Activated CD4-positive, alpha-beta memory T cell treated with anti-CD3 and anti-CD28 coated beads for 36 hours (primary cell): ENCODE data around the gene CROCC2. TPM values are rescaled to one million over a fixed set of nuclear protein-coding genes. Genes with fewer than 3 reads are reported as not detected.

Experiments used
- CTCF ChIA-PET: fragments of 350-600 bp; sonication (Branson Sonifier 250); formaldehyde crosslinking; loops from one replicate; lab custom pipeline; 2021; ENCODE audit warnings: antibody characterized with exemption, inconsistent platforms; lab: Charles Lee
- POLR2A ChIA-PET: fragments of 350-600 bp; sonication (Branson Sonifier 250); formaldehyde crosslinking; loops from one replicate; lab custom pipeline; 2021; ENCODE audit warnings: antibody characterized with exemption; lab: Charles Lee
- DNase-seq: peaks from one replicate; pipeline ENCODE4 v3.0.0-alpha.2; 2020
- H3K27ac Mint-ChIP-seq: one replicate; pipeline ENCODE4 v1.8.0; 2021; ENCODE audit warnings: mixed read lengths
- H3K27me3 Mint-ChIP-seq: one replicate; pipeline ENCODE4 v1.8.0; 2021; ENCODE audit warnings: mixed read lengths
- H3K36me3 Mint-ChIP-seq: one replicate; pipeline ENCODE4 v1.8.0; 2021; ENCODE audit warnings: mixed read lengths
- H3K4me1 Mint-ChIP-seq: one replicate; pipeline ENCODE4 v1.8.0; 2021; ENCODE audit warnings: low read depth, mixed read lengths
- H3K4me3 Mint-ChIP-seq: one replicate; pipeline ENCODE4 v1.8.0; 2021; ENCODE audit warnings: mild to moderate bottlenecking, mixed read lengths
- H3K9me3 Mint-ChIP-seq: one replicate; pipeline ENCODE4 v1.8.0; 2021; ENCODE audit warnings: mixed read lengths
- intact Hi-C: fragments of 100-400 bp; cut with micrococcal nuclease; formaldehyde crosslinking; loops from one replicate; pipeline ENCODE4 v1.15.1; 2023
- total RNA-seq, 2 experiments: library from RNA; stranded (reverse); gene quantifications; one replicate each; pipeline ENCODE4 v1.2.3, GENCODE V29; 2021

CROCC2 gene
- total RNA-seq, 2 experiments from 2014 or later, result not detected

- ChIA-PET POLR2A (no interaction called here), CTCF (no interaction called here)
- intact Hi-C loops, result no loop called here
- H3K27me3 Mint-ChIP-seq, result peaks cover 7% of the 10 kb centered on the region
- H3K9me3 Mint-ChIP-seq, result no peaks in the 10 kb centered on the region
- H3K36me3 Mint-ChIP-seq, result no peaks in the 10 kb centered on the region
- no peak overlapping the region for H3K27ac Mint-ChIP-seq
- no peak overlapping the region for H3K4me3 Mint-ChIP-seq
- DNase-seq, result no peak
- no peaks in the 10 kb centered on the region for H3K4me1 Mint-ChIP-seq
Measured at GRCh38 chr2:240906911-240907590, 915 bp downstream of the CROCC2 start.

GRCh38 chr2:240909216-240909974, 3.3 kb downstream of the CROCC2 start:
- DNase-seq, result no peak
- H3K27me3 Mint-ChIP-seq, result peaks cover 10% of the 10 kb centered on the region
- ChIA-PET CTCF (no interaction called here), POLR2A (no interaction called here)
- no peaks in the 10 kb centered on the region for H3K9me3 Mint-ChIP-seq
- no peak overlapping the region for H3K27ac Mint-ChIP-seq
- H3K4me1 Mint-ChIP-seq, result no peaks in the 10 kb centered on the region
- H3K4me3 Mint-ChIP-seq, result no peak overlapping the region
- intact Hi-C loops, result no loop called here
- H3K36me3 Mint-ChIP-seq, result no peaks in the 10 kb centered on the region

GRCh38 chr2:240911641-240912265, 5.6 kb downstream of the CROCC2 start:
- H3K4me1 Mint-ChIP-seq, result no peaks in the 10 kb centered on the region
- no peaks in the 10 kb centered on the region for H3K9me3 Mint-ChIP-seq
- peaks cover 16% of the 10 kb centered on the region for H3K27me3 Mint-ChIP-seq
- DNase-seq, result no peak
- ChIA-PET CTCF (no interaction called here), POLR2A (no interaction called here)
- intact Hi-C loops, result loop anchor here (5.0 kb wide), 1 partner anchor 236 kb away; the partner anchor contains the start of gene PASK
- no peaks in the 10 kb centered on the region for H3K36me3 Mint-ChIP-seq
- H3K27ac Mint-ChIP-seq, result no peak overlapping the region
- no peak overlapping the region for H3K4me3 Mint-ChIP-seq

GRCh38 chr2:240912878-240913809, 7.0 kb downstream of the CROCC2 start:
- peaks cover 21% of the 10 kb centered on the region for H3K27me3 Mint-ChIP-seq
- H3K9me3 Mint-ChIP-seq, result no peaks in the 10 kb centered on the region
- no peak for DNase-seq
- H3K27ac Mint-ChIP-seq, result no peak overlapping the region
- H3K4me1 Mint-ChIP-seq, result no peaks in the 10 kb centered on the region
- intact Hi-C loops, result loop anchor here (5.0 kb wide), 1 partner anchor 234 kb away; the partner anchor contains the start of gene PASK
- no peak overlapping the region for H3K4me3 Mint-ChIP-seq
- CTCF ChIA-PET, result interaction anchor here (0.6 to 1.7 kb wide), 2 partner anchors 62 to 707 kb away, joined by 3 to 10 read pairs; no protein-coding TSS in a partner anchor
- H3K36me3 Mint-ChIP-seq, result no peaks in the 10 kb centered on the region
- POLR2A ChIA-PET, result no interaction called here

- H3K36me3 Mint-ChIP-seq, result no peaks in the 10 kb centered on the region
- intact Hi-C loops, result loop anchor here (5.0 kb wide), 1 partner anchor 233 kb away; the partner anchor contains the start of gene PASK
- CTCF ChIA-PET, result interaction anchor here (0.5 to 1.7 kb wide), 18 partner anchors 11 to 707 kb away, joined by 3 to 10 read pairs (median 3); no protein-coding TSS in a partner anchor
- POLR2A ChIA-PET, result no interaction called here
- no peaks in the 10 kb centered on the region for H3K9me3 Mint-ChIP-seq
- no peak overlapping the region for H3K27ac Mint-ChIP-seq
- H3K27me3 Mint-ChIP-seq, result peaks cover 21% of the 10 kb centered on the region
- no peak overlapping the region for H3K4me3 Mint-ChIP-seq
- H3K4me1 Mint-ChIP-seq, result no peaks in the 10 kb centered on the region
- peak; percentile 72 for DNase-seq
Measured at GRCh38 chr2:240913810-240914644, 7.9 kb downstream of the CROCC2 start.

GRCh38 chr2:240914645-240915525, 8.7 kb downstream of the CROCC2 start:
- intact Hi-C loops, result loop anchor here (5.0 kb wide), 1 partner anchor 232 kb away; the partner anchor contains the start of gene PASK
- DNase-seq, result no peak
- Mint-ChIP-seq H3K9me3 (no peaks in the 10 kb centered on the region), H3K4me3 (no peak overlapping the region), H3K27me3 (peaks cover 21% of the 10 kb centered on the region), H3K27ac (no peak overlapping the region), H3K4me1 (no peaks in the 10 kb centered on the region), H3K36me3 (no peaks in the 10 kb centered on the region)
- CTCF ChIA-PET, result interaction anchor here (0.6 to 1.7 kb wide), 16 partner anchors 11 to 685 kb away, joined by 3 to 10 read pairs (median 3); no protein-coding TSS in a partner anchor
- POLR2A ChIA-PET, result no interaction called here

GRCh38 chr2:240915526-240916341, 9.6 kb downstream of the CROCC2 start:
- Mint-ChIP-seq H3K4me3 (no peak overlapping the region), H3K27ac (no peak overlapping the region), H3K4me1 (no peaks in the 10 kb centered on the region), H3K9me3 (no peaks in the 10 kb centered on the region), H3K27me3 (peaks cover 19% of the 10 kb centered on the region), H3K36me3 (no peaks in the 10 kb centered on the region)
- intact Hi-C loops, result no loop called here
- CTCF ChIA-PET, result interaction anchor here (1.5 kb wide), 1 partner anchor 10 kb away, joined by 6 read pairs; no protein-coding TSS in a partner anchor
- no peak for DNase-seq
- POLR2A ChIA-PET, result no interaction called here

GRCh38 chr2:240916571-240917008, 10.5 kb downstream of the CROCC2 start:
- intact Hi-C loops, result no loop called here
- Mint-ChIP-seq H3K27me3 (peaks cover 18% of the 10 kb centered on the region), H3K27ac (no peak overlapping the region), H3K4me3 (no peak overlapping the region), H3K36me3 (no peaks in the 10 kb centered on the region), H3K9me3 (no peaks in the 10 kb centered on the region), H3K4me1 (no peaks in the 10 kb centered on the region)
- CTCF ChIA-PET, result no interaction called here
- DNase-seq, result no peak
- POLR2A ChIA-PET, result no interaction called here

- intact Hi-C loops, result no loop called here
- no peak for DNase-seq
- POLR2A ChIA-PET, result no interaction called here
- H3K27me3 Mint-ChIP-seq, result peaks cover 13% of the 10 kb centered on the region
- CTCF ChIA-PET, result no interaction called here
- H3K4me3 Mint-ChIP-seq, result no peak overlapping the region
- H3K27ac Mint-ChIP-seq, result no peak overlapping the region
- H3K36me3 Mint-ChIP-seq, result no peaks in the 10 kb centered on the region
- H3K9me3 Mint-ChIP-seq, result no peaks in the 10 kb centered on the region
- no peaks in the 10 kb centered on the region for H3K4me1 Mint-ChIP-seq
Measured at GRCh38 chr2:240917009-240917683, 11.0 kb downstream of the CROCC2 start.
